ENCODE measurements around the gene NSD1.

DNA sequence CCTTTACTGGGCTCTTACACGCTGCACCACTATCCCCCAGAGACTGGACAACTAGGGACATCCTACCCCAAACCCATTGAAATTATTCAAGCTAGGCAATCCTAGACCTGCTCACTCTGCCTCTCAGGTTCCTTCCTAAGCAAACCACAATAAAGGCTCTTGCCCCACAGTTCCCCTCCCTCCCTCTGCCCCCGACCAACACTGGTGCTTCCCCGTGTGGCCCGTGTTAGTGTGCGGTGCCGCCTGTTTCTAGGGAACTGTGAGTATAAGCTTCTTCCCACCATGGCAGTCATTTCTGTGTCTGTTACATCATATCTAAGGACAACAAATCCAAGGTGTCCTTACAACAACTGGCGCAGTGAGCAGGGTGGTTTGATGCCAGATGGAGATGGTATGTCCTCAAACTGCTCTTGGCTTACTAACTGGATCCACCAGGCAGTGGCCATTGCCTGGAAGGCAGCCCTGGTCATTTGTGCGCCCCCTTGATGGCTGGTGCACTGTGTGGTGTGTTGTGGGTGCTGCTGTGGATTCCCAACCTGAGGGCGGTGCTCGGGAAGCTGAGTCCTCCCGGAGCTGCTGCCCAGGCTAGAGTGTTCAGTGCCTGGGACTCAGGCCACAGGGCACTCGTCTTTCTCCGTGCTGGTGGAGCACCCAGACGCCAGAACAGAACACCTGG is 186.5 kb downstream of the NSD1 start:
- TF ChIP-seq, protein P1, sequence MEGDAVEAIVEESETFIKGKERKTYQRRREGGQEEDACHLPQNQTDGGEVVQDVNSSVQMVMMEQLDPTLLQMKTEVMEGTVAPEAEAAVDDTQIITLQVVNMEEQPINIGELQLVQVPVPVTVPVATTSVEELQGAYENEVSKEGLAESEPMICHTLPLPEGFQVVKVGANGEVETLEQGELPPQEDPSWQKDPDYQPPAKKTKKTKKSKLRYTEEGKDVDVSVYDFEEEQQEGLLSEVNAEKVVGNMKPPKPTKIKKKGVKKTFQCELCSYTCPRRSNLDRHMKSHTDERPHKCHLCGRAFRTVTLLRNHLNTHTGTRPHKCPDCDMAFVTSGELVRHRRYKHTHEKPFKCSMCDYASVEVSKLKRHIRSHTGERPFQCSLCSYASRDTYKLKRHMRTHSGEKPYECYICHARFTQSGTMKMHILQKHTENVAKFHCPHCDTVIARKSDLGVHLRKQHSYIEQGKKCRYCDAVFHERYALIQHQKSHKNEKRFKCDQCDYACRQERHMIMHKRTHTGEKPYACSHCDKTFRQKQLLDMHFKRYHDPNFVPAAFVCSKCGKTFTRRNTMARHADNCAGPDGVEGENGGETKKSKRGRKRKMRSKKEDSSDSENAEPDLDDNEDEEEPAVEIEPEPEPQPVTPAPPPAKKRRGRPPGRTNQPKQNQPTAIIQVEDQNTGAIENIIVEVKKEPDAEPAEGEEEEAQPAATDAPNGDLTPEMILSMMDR (IDR thresholded peaks at IDR 0.05; ENCODE audit: poor library complexity, severe bottlenecking): no peak
- TF ChIP-seq EP300 (conservative IDR thresholded peaks at IDR 0.05; ENCODE audit: poor library complexity, severe bottlenecking) (no peak), POLR2AphosphoS5 (IDR thresholded peaks at IDR 0.05) (no peak), EZH2 (IDR thresholded peaks at IDR 0.05; ENCODE audit: borderline replicate concordance, insufficient read depth, low read length, poor library complexity, severe bottlenecking) (no peak), TAF1 (IDR thresholded peaks at IDR 0.05; ENCODE audit: low read depth) (no peak)

Measured in neural cell (in vitro differentiated cells).